ENCODE data around the gene POLR3K.
"Not testable (repeated sequence)": the region's sequence is repeated elsewhere in the genome, so short reads cannot be mapped to it uniquely, and the experiment has no call there.

- not testable (repeated sequence) for TF ChIP-seq ZFX (IDR thresholded peaks at IDR 0.05)
- TF ChIP-seq, protein P1, sequence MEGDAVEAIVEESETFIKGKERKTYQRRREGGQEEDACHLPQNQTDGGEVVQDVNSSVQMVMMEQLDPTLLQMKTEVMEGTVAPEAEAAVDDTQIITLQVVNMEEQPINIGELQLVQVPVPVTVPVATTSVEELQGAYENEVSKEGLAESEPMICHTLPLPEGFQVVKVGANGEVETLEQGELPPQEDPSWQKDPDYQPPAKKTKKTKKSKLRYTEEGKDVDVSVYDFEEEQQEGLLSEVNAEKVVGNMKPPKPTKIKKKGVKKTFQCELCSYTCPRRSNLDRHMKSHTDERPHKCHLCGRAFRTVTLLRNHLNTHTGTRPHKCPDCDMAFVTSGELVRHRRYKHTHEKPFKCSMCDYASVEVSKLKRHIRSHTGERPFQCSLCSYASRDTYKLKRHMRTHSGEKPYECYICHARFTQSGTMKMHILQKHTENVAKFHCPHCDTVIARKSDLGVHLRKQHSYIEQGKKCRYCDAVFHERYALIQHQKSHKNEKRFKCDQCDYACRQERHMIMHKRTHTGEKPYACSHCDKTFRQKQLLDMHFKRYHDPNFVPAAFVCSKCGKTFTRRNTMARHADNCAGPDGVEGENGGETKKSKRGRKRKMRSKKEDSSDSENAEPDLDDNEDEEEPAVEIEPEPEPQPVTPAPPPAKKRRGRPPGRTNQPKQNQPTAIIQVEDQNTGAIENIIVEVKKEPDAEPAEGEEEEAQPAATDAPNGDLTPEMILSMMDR (conservative IDR thresholded peaks at IDR 0.05), result not testable (repeated sequence)
These were observed 29.3 kb downstream of the POLR3K start for GRCh38 chr16:24151-24550.
